Activated CD4-positive, alpha-beta T cell treated with anti-CD3 and anti-CD28 coated beads for 48 hours (primary cell): Measurements from ENCODE around the gene FBP1.

Experiments
- DNase-seq: peaks from one replicate; pipeline ENCODE4 v3.0.0-alpha.2; 2020

FBP1 gene

GRCh38 chr9:94655739-94656138 is 16.4 kb upstream of the FBP1 start:
- no peak for DNase-seq

DNA sequence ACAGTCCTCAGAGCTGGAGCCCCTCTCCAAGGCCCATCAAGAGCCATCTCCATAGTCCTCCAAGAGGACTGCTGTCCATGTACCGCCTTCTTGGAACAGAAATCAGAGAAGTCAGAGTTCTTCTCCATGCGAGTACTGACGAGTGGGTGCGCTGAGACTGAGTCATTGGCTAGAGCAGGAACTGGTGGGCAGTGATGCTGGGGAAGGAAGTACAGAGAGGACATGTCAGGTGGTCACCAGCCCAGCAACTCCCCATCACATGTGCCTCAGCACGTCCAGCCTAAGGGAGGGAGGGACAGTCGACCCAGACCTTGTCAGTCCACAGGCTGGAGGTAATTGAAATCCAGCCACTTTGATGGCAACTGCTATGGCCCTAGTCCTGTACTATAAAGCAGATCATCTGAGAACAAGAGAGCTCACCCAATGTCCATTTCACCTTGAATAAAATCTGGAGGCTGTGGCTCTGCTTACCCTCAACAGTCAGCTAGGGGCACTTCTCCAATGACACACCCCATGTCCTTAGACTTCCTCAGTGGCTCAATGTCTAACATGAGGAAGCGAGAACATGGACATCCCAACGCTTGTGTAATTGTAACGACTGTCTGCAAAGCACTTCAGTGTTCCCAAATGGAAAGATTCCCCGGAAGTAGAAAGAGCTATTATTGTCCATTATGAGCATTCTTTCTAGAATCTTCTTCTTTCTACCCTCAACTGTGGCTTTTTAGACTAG is 15.0 kb upstream of the FBP1 start:
- no peak for DNase-seq

GRCh38 chr9:94650949-94651348 is 11.6 kb upstream of the FBP1 start:
- no peak for DNase-seq

DNA sequence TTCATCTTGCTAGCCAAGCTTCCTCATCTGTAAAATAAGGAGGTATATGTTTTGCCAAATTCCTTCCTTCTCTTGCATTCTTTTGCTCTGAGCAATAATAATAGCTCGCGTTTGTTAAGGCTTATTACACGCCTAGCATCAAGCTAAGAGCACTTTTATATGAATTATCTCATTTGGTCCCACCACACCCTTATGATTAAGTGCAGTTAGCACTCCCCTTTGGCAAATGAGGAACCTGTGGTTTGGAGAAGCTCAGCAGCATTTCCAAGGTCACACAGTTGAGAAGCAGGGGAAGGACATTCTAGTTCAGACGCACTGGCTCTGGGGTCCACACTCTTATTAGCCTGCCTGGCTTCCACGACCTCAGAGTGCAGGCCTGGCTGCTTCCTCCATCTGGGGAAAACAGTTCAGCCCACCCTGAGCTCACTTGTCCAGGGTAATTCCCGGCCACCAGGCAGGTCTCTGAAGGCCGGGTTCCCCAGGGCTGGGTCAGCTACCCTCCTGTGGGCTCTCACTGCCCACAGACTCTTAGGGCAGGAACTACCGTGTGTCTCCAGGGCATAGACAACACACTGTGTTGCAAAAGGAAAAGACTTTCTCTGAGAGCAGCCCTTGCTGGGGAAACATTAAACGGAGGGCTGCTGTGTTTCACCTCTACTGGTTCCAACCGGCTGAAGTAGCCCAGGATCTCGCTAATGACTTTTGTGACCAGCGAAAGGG is 9.9 kb upstream of the FBP1 start:
- no peak for DNase-seq

DNA sequence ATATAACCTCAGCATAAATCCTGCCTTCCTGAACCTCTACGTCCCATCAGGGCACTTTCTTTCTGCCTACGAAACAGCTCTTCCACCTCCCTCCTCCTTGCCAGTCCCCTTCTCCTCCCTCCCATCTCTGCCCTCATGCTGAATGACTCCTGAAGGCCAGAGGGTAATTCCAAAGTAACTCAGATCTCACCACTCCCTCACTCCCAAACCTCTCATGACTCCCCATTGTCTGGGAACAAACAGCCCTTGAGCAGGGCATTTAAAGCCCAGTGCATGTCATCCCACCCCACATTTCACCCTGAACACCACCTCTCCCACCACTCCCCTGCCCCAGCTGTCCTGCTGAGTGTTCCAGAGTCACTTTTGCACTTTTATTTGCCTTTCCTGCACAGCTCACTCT is 8.9 kb upstream of the FBP1 start:
- no peak for DNase-seq

- DNase-seq: no peak
These were observed 6.6 kb upstream of the FBP1 start for GRCh38 chr9:94645901-94646300.

DNA sequence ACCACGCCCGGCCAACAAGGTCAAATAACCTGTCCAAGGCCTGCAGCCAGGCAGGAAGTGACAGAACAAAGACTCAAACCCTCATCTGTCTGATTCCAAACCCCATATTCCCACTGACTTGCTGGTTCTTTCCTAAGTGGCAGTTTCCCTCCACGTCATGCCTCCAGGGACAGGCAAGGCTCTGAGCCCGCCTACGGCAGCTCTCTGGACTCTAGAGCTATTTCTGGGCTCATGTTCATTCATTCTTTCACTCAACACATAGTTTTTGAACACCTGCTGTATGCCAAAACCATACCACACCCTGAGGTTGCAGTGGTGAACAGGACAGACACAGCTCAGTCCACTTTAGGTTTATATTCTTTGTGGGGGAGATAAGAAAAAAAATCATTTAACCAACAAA is 5.2 kb upstream of the FBP1 start:
- DNase-seq: no peak

DNA sequence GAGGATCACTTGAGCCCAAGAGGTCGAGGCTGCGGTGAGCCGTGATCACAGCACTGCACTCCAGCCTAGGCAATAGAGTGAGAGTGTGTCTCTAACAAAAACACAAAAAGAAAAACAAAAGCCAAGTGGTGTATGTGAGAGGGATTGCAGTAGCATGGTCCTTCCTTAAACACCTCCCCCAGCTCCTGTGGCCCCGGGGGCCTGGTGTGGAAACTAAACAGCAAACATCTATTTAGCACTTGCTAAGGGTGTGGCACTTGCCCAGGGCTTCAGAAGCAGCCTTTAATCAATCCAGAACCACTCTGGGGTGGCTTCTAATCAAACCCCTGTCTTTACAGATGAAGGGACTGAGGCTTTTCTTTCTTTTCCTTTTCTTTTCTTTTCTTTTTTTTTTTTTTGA is 4.4 kb upstream of the FBP1 start:
- no peak for DNase-seq

GRCh38 chr9:94643176-94643575 is 3.9 kb upstream of the FBP1 start:
- no peak for DNase-seq

DNA sequence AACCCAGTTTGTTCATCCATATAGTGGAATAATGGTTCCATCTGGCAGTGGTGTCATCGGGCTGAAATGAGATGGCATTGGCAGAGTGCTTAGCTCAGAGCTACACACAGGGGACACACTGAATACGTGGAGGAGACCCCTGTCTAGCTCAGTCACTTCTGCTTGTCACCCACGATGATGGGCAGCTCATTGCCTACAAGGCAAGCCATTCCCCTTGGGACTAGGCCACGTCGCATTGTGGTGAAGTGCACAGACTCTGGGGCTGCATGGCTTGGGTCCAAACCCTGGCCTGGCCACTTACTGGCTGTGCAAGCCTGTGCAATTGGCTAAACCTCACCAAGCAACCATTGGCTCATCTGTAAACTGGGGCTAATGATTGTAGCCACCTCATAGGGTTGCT is 3.2 kb upstream of the FBP1 start:
- DNase-seq: no peak

DNA sequence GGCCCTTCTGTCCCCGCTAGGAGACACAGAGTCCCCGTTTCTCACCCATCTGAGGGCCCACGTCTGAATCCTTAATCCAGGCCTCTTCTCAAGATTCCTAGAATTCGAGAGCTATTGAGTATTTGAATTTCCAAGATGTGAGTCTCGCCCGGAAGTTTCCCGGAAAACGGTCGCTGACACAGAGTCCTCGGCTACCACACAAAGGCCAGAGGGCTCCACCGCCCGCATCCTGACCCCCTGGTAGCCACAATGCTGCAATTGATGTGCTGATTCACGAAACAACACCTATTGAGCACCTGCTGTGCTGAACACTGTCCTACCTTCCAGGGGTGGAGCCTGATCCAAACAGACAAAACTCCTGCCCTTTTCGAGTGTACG is 670 bp upstream of the FBP1 start:
- DNase-seq: no peak

GRCh38 chr9:94638335-94639060 is 820 bp downstream of the FBP1 start:
- no peak for DNase-seq

- no peak for DNase-seq
These were observed 6.6 kb downstream of the FBP1 start for GRCh38 chr9:94632737-94633136.

- DNase-seq: no peak
These were observed 7.7 kb downstream of the FBP1 start for GRCh38 chr9:94631599-94631998.

DNA sequence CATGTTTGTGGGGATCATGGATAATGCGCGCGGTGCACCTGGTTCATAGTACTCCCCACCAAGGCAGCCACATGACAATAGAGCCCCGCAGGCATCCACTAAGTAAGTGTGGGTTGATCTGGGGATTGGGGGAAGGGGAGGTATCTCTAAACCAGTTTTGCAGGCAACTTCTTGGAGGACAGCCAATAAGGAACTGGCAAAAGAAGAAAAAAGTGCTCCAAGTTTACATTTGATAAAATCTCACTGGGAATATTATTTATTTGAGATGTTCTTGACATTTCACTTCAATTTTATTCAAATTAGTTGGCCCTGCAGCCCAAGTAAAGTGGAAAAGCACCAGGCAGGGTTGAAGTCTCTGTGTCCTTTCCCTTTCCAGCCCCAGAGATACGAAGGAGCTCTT is 8.5 kb downstream of the FBP1 start:
- DNase-seq: no peak

GRCh38 chr9:94630281-94630680 is 9.0 kb downstream of the FBP1 start:
- no peak for DNase-seq

- no peak for DNase-seq
These were observed 12.0 kb downstream of the FBP1 start for GRCh38 chr9:94627287-94627686.

DNA sequence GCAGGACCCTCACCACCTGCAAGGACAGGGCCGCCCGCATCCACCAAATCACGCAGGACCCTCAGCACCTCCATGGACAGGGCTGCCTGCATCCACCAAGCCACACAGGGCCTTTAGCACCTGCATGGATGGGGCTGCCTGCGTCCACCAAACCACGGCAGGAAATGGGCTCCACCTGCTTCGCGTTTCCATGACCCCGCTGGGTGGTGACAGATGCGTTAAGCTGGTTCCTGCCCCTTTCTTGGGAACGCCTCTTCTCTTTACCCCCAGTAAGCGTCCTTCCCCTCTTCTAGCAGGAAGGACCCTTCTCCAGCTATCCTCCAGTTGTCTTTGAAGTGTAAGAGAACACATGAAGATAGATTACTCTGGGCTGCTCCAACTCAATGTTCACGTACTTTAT is 13.5 kb downstream of the FBP1 start:
- DNase-seq: no peak

DNA sequence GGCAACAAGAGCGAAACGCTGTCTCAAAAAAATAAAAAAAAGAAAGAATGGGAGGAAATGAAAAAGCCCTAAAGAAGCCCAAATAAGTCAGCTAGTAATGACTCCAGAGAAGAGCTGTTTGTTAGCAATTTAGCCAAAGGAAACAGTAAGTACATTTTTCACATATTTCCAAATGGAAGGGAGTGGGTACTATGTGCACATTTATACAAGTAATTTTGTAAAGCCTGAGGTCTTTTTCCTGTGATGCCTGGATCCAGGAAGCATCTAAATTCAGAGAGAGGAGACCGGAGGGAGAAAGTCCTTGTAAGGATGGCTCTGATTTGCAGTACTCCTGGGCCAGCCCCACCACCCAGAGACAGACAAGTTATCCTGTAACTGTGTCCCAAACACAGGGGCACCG is 14.7 kb downstream of the FBP1 start:
- DNase-seq: no peak

DNA sequence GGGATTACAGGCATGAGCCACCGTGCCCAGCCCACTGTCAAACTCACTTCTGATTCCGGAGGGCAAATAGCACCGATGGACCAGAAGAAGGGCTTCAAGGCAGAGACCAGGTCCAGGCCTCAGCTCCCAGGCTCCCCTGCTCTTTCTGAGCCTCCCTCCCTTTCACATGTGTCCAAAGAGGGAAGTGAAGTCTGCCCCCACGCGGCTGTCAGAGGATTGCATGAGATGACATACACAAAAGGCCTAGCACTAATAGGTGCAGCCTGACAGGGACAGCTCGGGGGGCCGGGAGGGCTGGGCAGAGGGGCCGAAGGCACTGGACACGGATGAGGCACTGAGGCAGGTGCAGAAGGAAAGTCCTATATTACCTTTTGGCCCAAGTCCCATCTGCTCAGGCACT is 16.1 kb downstream of the FBP1 start:
- peak; percentile 63 for DNase-seq

GRCh38 chr9:94622087-94622800 is 17.1 kb downstream of the FBP1 start:
- no peak for DNase-seq

DNA sequence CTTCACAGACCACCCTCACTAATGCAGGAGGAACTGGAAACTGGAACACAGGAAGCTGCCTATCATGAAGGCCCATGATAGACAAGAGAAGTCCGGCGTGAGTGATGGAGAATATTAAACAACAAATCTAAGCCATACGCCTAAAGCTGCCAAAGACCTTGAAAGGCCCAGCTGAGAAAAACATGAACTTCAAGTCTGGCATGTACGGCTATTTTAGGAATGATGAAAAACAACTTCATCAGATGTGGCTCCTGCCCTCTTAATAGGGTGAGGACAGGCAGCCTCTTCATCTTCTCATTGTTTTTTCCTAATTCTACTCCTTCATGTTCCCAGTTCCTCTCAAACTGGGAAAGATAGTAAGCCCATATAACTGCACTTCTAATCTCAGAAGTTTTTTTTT is 20.3 kb downstream of the FBP1 start:
- no peak for DNase-seq

- no peak for DNase-seq
These were observed 26.3 kb downstream of the FBP1 start for GRCh38 chr9:94613003-94613402.

DNA sequence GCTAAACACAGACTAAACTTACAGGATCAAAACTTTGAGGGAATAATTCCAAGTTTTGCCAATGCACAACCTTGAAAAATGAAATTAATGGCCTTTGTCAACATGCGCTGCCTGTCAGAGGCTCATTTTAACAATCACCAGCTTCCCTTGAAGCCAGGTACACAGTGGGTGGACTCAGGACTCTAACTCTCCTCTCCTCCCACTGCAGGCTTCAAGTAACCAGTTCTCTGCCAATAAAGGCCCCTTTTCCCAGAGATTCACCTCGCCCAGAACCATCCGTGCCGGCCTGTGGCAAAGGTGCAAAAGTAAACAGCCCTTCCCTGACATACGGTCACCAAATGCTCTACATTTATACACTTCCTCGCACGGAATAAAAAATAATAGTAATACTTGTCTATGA is 27.2 kb downstream of the FBP1 start:
- DNase-seq: no peak
